Memory B cell (primary cell): Measurements from ENCODE around the gene NOX1.
"Not testable (repeated sequence)": the region's sequence is repeated elsewhere in the genome, so short reads cannot be mapped to it uniquely, and the experiment has no call there.

Experiments
- ATAC-seq: fragments of 150-1000 bp; cut with Tn5 transposase; 2 replicates; pipeline ENCODE4 v1.10.0; 2021; ENCODE audit warnings: low read depth, mild to moderate bottlenecking, moderate library complexity
- DNase-seq, 2 donors: peaks; one replicate each; pipeline ENCODE4 v3.0.0; 2022; ENCODE audit warnings: low spot score in 2 of 2
- H3K27ac Mint-ChIP-seq: one replicate; pipeline ENCODE4 v1.8.0; 2022; ENCODE audit warnings: mild to moderate bottlenecking, moderate library complexity, mixed read lengths
- H3K27me3 Mint-ChIP-seq: one replicate; pipeline ENCODE4 v1.8.0; 2022; ENCODE audit warnings: mixed read lengths
- H3K36me3 Mint-ChIP-seq: one replicate; pipeline ENCODE4 v1.8.0; 2022; ENCODE audit warnings: mild to moderate bottlenecking, mixed read lengths
- H3K4me1 Mint-ChIP-seq: one replicate; pipeline ENCODE4 v1.8.0; 2022; ENCODE audit warnings: mixed read lengths
- H3K4me3 Mint-ChIP-seq: one replicate; pipeline ENCODE4 v1.8.0; 2022; ENCODE audit warnings: mild to moderate bottlenecking, moderate library complexity, mixed read lengths
- H3K9me3 Mint-ChIP-seq: one replicate; pipeline ENCODE4 v1.8.0; 2022; ENCODE audit warnings: mixed read lengths

Gene NOX1

GRCh38 chrX:100798484-100799214 lies 75.5 kb downstream of the NOX1 start:
- ATAC-seq = no peak
- Mint-ChIP-seq H3K36me3 (no peaks in the 10 kb centered on the region), H3K4me3 (no peak overlapping the region), H3K27ac (no peak overlapping the region), H3K4me1 (no peaks in the 10 kb centered on the region), H3K27me3 (peaks cover 1% of the 10 kb centered on the region), H3K9me3 (no peaks in the 10 kb centered on the region)
- no peak for DNase-seq

- Mint-ChIP-seq H3K27ac (no peak overlapping the region), H3K27me3 (peaks cover 1% of the 10 kb centered on the region), H3K4me1 (no peaks in the 10 kb centered on the region), H3K9me3 (no peaks in the 10 kb centered on the region), H3K36me3 (no peaks in the 10 kb centered on the region), H3K4me3 (no peak overlapping the region)
- no peak for DNase-seq
- no peak for ATAC-seq
These were observed 76.8 kb downstream of the NOX1 start for GRCh38 chrX:100797359-100797758.

GRCh38 chrX:100796371-100796770 lies 77.8 kb downstream of the NOX1 start:
- not testable (repeated sequence) for H3K4me1 Mint-ChIP-seq, H3K36me3 Mint-ChIP-seq, ATAC-seq, DNase-seq, H3K27ac Mint-ChIP-seq, H3K4me3 Mint-ChIP-seq, H3K9me3 Mint-ChIP-seq, H3K27me3 Mint-ChIP-seq
